ENCODE data around the gene ERC2.

DNA sequence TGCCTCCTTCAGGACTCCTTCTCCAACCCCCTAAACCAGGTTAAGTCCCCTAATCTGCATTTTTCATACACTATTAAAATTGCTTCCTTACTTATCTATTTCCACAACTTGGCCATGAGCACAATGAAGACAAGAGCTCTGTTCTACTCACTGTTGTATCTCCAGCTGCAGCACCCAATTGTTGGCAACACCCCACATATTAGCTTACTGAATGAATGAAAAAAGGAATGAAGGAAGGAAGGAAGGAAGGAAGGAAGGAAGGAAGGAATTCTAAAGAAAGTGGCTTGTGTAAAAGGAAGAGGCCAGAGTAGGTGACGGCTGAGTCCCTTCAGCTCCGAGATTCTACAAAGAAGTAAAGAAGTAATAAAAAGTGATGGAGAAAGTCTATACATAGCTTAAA is 444.7 kb downstream of the ERC2 start:
- no peak for TF ChIP-seq CTCF (IDR thresholded peaks at IDR 0.05)
- TF ChIP-seq ZFX (IDR thresholded peaks at IDR 0.05; ENCODE audit: borderline replicate concordance): no peak

Data from 22Rv1 (cell line).